ENCODE measurements around the gene SPTBN1.

SPTBN1 gene

GRCh38 chr2:54628418-54628817, 172.3 kb downstream of the SPTBN1 start:
- no peak for DNase-seq (ENCODE audit: low read depth in 2 of 2, low spot score in 1 of 2)

- DNase-seq (ENCODE audit: low read depth in 2 of 2, low spot score in 1 of 2): no peak
These were observed 172.8 kb downstream of the SPTBN1 start for GRCh38 chr2:54628957-54629356.

GRCh38 chr2:54629390-54629789, 173.3 kb downstream of the SPTBN1 start:
- no peak for DNase-seq (ENCODE audit: low read depth in 2 of 2, low spot score in 1 of 2)

GRCh38 chr2:54629914-54630857, 174.1 kb downstream of the SPTBN1 start:
- DNase-seq (ENCODE audit: low read depth in 2 of 2, low spot score in 1 of 2): no peak

- DNase-seq (ENCODE audit: low read depth in 2 of 2, low spot score in 1 of 2): no peak
These were observed 174.9 kb downstream of the SPTBN1 start for GRCh38 chr2:54630858-54631497.

- no peak for DNase-seq (ENCODE audit: low read depth in 2 of 2, low spot score in 1 of 2)
These were observed 175.6 kb downstream of the SPTBN1 start for GRCh38 chr2:54631755-54632154.

GRCh38 chr2:54632733-54633692, 176.9 kb downstream of the SPTBN1 start:
- no peak for DNase-seq (ENCODE audit: low read depth in 2 of 2, low spot score in 1 of 2)

- DNase-seq (ENCODE audit: low read depth in 2 of 2, low spot score in 1 of 2): no peak
These were observed 177.9 kb downstream of the SPTBN1 start for GRCh38 chr2:54634021-54634420.

- no peak for DNase-seq (ENCODE audit: low read depth in 2 of 2, low spot score in 1 of 2)
These were observed 178.7 kb downstream of the SPTBN1 start for GRCh38 chr2:54634564-54635511.

- DNase-seq (ENCODE audit: low read depth in 2 of 2, low spot score in 1 of 2): no peak
These were observed 179.5 kb downstream of the SPTBN1 start for GRCh38 chr2:54635554-54636152.

- DNase-seq (ENCODE audit: low read depth in 2 of 2, low spot score in 1 of 2): no peak
These were observed 180.4 kb downstream of the SPTBN1 start for GRCh38 chr2:54636415-54637139.

GRCh38 chr2:54638103-54638502, 182.0 kb downstream of the SPTBN1 start:
- no peak for DNase-seq (ENCODE audit: low read depth in 2 of 2, low spot score in 1 of 2)

- no peak for DNase-seq (ENCODE audit: low read depth in 2 of 2, low spot score in 1 of 2)
These were observed 182.7 kb downstream of the SPTBN1 start for GRCh38 chr2:54638774-54639187.

GRCh38 chr2:54639609-54640008, 183.5 kb downstream of the SPTBN1 start:
- no peak for DNase-seq (ENCODE audit: low read depth in 2 of 2, low spot score in 1 of 2)

- no peak for DNase-seq (ENCODE audit: low read depth in 2 of 2, low spot score in 1 of 2)
These were observed 184.9 kb downstream of the SPTBN1 start for GRCh38 chr2:54640834-54641540.

GRCh38 chr2:54641988-54642387, 185.9 kb downstream of the SPTBN1 start:
- no peak for DNase-seq (ENCODE audit: low read depth in 2 of 2, low spot score in 1 of 2)

- DNase-seq (ENCODE audit: low read depth in 2 of 2, low spot score in 1 of 2): no peak
These were observed 186.7 kb downstream of the SPTBN1 start for GRCh38 chr2:54642677-54643430.

- no peak for DNase-seq (ENCODE audit: low read depth in 2 of 2, low spot score in 1 of 2)
These were observed 188.1 kb downstream of the SPTBN1 start for GRCh38 chr2:54644236-54644635.

All from stimulated activated CD8-positive, alpha-beta memory T cell treated with anti-CD3 and anti-CD28 coated beads, Interleukin-4, amount 100 ng/mL, for 1 hour (primary cell).